OCI-LY1 (cell line): ENCODE measurements around the gene AQR.

Experiments used
- H2AFZ ChIP-seq: fragments of 200-600 bp; sonication (generic), shearing (Covaris generic); 2 replicates; pipeline ENCODE4 v1.6.0; 2014; ENCODE audit warnings: antibody characterized with exemption, mild to moderate bottlenecking, low read length
- H3F3A ChIP-seq: fragments of 200-600 bp; sonication (generic), shearing (Covaris generic); 2 replicates; pipeline ENCODE4 v1.6.0; 2014; ENCODE audit warnings: mild to moderate bottlenecking, antibody characterized with exemption, low read length, moderate library complexity; ENCODE audit not compliant: insufficient read depth
- H3K27ac ChIP-seq: fragments of 200-600 bp; sonication (generic); 2 replicates; pipeline ENCODE4 v1.5.1; 2014; ENCODE audit warnings: low read length, mixed run types, mild to moderate bottlenecking, low read depth; ENCODE audit not compliant: poor library complexity, severe bottlenecking
- H3K27me3 ChIP-seq: fragments of 200-600 bp; sonication (generic); 2 replicates; pipeline ENCODE4 v1.6.0; 2014; ENCODE audit warnings: antibody characterized with exemption, mild to moderate bottlenecking, low read length, moderate library complexity; ENCODE audit not compliant: insufficient read depth
- H3K36me3 ChIP-seq: fragments of 200-600 bp; sonication (generic); 2 replicates; pipeline ENCODE4 v1.6.1; 2014; ENCODE audit warnings: mild to moderate bottlenecking, antibody characterized with exemption, low read length, moderate library complexity, mixed read lengths; ENCODE audit not compliant: insufficient read depth
- H3K4me1 ChIP-seq: fragments of 200-600 bp; sonication (generic); 2 replicates; pipeline ENCODE4 v1.5.1; 2014; ENCODE audit warnings: mild to moderate bottlenecking, low read length, moderate library complexity; ENCODE audit not compliant: insufficient read depth, severe bottlenecking
- H3K4me2 ChIP-seq: fragments of 200-600 bp; sonication (generic), shearing (Covaris generic); 2 replicates; pipeline ENCODE4 v1.6.1; 2014; ENCODE audit warnings: low read length
- H3K4me3 ChIP-seq: fragments of 200-600 bp; sonication (generic); 2 replicates; pipeline ENCODE4 v1.5.1; 2014; ENCODE audit warnings: low read length, low read depth, mild to moderate bottlenecking, mixed read lengths; ENCODE audit not compliant: poor library complexity, severe bottlenecking
- H3K79me2 ChIP-seq: fragments of 200-600 bp; shearing (Covaris generic); 2 replicates; pipeline ENCODE4 v1.6.1; 2016; ENCODE audit warnings: mixed run types, low read length, mixed read lengths; ENCODE audit not compliant: insufficient read depth
- H3K9ac ChIP-seq: fragments of 200-600 bp; sonication (generic), shearing (Covaris generic); 2 replicates; pipeline ENCODE4 v1.6.1; 2014; ENCODE audit warnings: mild to moderate bottlenecking, low read length, mixed read lengths
- H3K9me2 ChIP-seq: fragments of 200-600 bp; sonication (generic), shearing (Covaris generic); 2 replicates; pipeline ENCODE4 v1.6.1; 2014; ENCODE audit warnings: low read depth, mild to moderate bottlenecking, low read length, mixed read lengths
- H3K9me3 ChIP-seq: fragments of 200-600 bp; shearing (Covaris generic); 2 replicates; pipeline ENCODE4 v1.6.1; 2014; ENCODE audit warnings: low read length, mixed read lengths
- H4K20me1 ChIP-seq: fragments of 200-600 bp; sonication (generic), shearing (Covaris generic); 2 replicates; pipeline ENCODE4 v1.6.0; 2016; ENCODE audit warnings: mild to moderate bottlenecking, low read length; ENCODE audit not compliant: insufficient read depth
- EZH2 ChIP-seq: fragments of 200-600 bp; sonication (generic), shearing (Covaris generic); IDR thresholded peaks from 2 replicates; pipeline ENCODE4 v1.8.0; 2017; ENCODE audit warnings: borderline replicate concordance, mixed run types, mild to moderate bottlenecking, antibody characterized with exemption, low read length, moderate library complexity, mixed read lengths
- TF ChIP-seq, protein P1 (sequence below): fragments of 200-600 bp; sonication (generic), shearing (Covaris generic); IDR thresholded peaks from 2 replicates; pipeline ENCODE4 v1.5.1; 2017; ENCODE audit warnings: mild to moderate bottlenecking, antibody characterized with exemption, low read length, moderate library complexity, mixed read lengths

AQR gene

DNA sequence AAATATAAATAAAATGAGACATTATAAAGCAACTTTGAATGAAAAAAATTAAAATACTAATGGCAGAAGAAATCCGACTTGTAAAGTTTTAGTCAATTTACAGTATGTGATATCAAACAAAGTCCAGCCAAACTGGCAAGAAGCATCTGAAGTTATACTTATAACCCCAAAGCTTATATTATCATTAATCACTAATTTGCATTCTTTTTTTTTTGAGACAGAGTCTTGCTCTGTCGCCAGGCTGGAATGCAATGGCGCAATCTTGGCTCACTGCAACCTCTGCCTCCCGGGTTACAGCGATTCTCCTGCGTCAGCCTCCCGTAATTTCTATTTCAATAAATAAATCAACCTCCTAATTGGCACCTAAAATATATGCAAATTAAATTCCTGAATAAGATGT lies 80.1 kb downstream of the AQR start:
- H3K4me2 ChIP-seq, result no peak overlapping the region

DNA sequence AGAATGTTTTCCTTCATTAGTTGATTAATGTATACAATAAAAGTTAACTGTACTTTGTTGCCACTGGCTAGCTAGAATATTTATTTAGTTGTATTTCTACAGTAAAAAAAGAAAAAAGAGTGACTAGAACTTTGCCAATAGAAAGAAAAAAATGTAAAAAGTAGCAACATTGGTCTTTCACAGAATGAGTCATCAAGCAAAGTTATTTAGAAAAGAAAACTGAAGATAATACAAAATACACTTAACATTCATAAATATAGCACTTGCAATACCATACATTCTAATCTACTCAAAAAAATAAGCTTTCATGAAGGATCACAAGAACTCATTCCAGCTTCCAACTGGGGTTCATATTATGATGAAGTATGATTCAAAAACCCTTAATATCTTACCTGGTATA lies 83.4 kb downstream of the AQR start:
- Histone ChIP-seq H3K9me3 (no peaks in the 10 kb centered on the region), H3K4me3 (no peak overlapping the region), H3K27me3 (no peaks in the 10 kb centered on the region), H3K36me3 (peaks cover 87% of the 10 kb centered on the region), H3F3A (peaks cover 4% of the 10 kb centered on the region; the same call in 1 of the 2 replicates), H3K79me2 (no peaks in the 10 kb centered on the region), H3K27ac (no peak overlapping the region), H3K4me1 (no peaks in the 10 kb centered on the region), H2AFZ (no peak overlapping the region), H3K4me2 (no peak overlapping the region), H3K9ac (no peak overlapping the region), H3K9me2 (no peaks in the 10 kb centered on the region), H4K20me1 (no peaks in the 10 kb centered on the region)
- TF ChIP-seq, protein P1, sequence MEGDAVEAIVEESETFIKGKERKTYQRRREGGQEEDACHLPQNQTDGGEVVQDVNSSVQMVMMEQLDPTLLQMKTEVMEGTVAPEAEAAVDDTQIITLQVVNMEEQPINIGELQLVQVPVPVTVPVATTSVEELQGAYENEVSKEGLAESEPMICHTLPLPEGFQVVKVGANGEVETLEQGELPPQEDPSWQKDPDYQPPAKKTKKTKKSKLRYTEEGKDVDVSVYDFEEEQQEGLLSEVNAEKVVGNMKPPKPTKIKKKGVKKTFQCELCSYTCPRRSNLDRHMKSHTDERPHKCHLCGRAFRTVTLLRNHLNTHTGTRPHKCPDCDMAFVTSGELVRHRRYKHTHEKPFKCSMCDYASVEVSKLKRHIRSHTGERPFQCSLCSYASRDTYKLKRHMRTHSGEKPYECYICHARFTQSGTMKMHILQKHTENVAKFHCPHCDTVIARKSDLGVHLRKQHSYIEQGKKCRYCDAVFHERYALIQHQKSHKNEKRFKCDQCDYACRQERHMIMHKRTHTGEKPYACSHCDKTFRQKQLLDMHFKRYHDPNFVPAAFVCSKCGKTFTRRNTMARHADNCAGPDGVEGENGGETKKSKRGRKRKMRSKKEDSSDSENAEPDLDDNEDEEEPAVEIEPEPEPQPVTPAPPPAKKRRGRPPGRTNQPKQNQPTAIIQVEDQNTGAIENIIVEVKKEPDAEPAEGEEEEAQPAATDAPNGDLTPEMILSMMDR, result no peak

More for the DNA sequence above, 80.1 kb downstream of the AQR start:
- Histone ChIP-seq H3K79me2 (no peaks in the 10 kb centered on the region), H3F3A (no peaks in the 10 kb centered on the region), H3K4me1 (no peaks in the 10 kb centered on the region), H3K9me3 (peaks cover 22% of the 10 kb centered on the region), H4K20me1 (no peaks in the 10 kb centered on the region), H3K36me3 (peaks cover 87% of the 10 kb centered on the region), H3K27ac (no peak overlapping the region), H3K9me2 (no peaks in the 10 kb centered on the region), H3K4me3 (no peak overlapping the region), H3K27me3 (no peaks in the 10 kb centered on the region), H3K9ac (no peak overlapping the region), H2AFZ (no peak overlapping the region)
- TF ChIP-seq, protein P1, result no peak
- no peak for TF ChIP-seq EZH2

- H3F3A ChIP-seq, result peaks cover 5% of the 10 kb centered on the region; the same call in 1 of the 2 replicates
- no peak overlapping the region for H3K4me2 ChIP-seq
- H3K4me1 ChIP-seq, result no peaks in the 10 kb centered on the region
- H3K27ac ChIP-seq, result no peak overlapping the region
- no peak overlapping the region for H3K9ac ChIP-seq
- peaks cover 81% of the 10 kb centered on the region for H3K36me3 ChIP-seq
- H3K4me3 ChIP-seq, result no peak overlapping the region
- H3K9me3 ChIP-seq, result no peaks in the 10 kb centered on the region
- H3K27me3 ChIP-seq, result no peaks in the 10 kb centered on the region
- H3K9me2 ChIP-seq, result no peaks in the 10 kb centered on the region
- H2AFZ ChIP-seq, result no peak overlapping the region
- H3K79me2 ChIP-seq, result no peaks in the 10 kb centered on the region
- TF ChIP-seq, protein P1, result no peak
- no peak for TF ChIP-seq EZH2
- no peaks in the 10 kb centered on the region for H4K20me1 ChIP-seq
Observed at GRCh38 chr15:34883633-34884032, 85.9 kb downstream of the AQR start.
